Astrocyte (in vitro differentiated cells and primary cell): ENCODE results near the gene FAM47E. TPM values are rescaled to one million over a fixed set of nuclear protein-coding genes. Genes with fewer than 3 reads are reported as not detected.

Experiments
- DNase-seq: peaks from one replicate; pipeline ENCODE4 v3.0.0-alpha.2; 2010; ENCODE audit warnings: low read depth
- FAIRE-seq: peaks from 2 replicates; lab custom pipeline; 2011; peaks lifted over from hg19 to GRCh38; lab: Jason Lieb, UNC
- H2AFZ ChIP-seq: 2 replicates; pipeline ENCODE4 v1.6.0; 2012; ENCODE audit warnings: low read depth, low read length, inconsistent platforms
- H3K27ac ChIP-seq: 2 replicates; pipeline ENCODE4 v1.5.1; 2011; ENCODE audit warnings: low read depth, low read length, inconsistent platforms
- H3K27me3 ChIP-seq: 2 replicates; pipeline ENCODE4 v1.6.0; 2011; ENCODE audit warnings: low read length, inconsistent platforms; ENCODE audit not compliant: insufficient read depth
- H3K36me3 ChIP-seq: 2 replicates; pipeline ENCODE4 v1.5.1; 2011; ENCODE audit warnings: low read length, inconsistent platforms; ENCODE audit not compliant: insufficient read depth
- H3K4me1 ChIP-seq: 2 replicates; pipeline ENCODE4 v1.5.1; 2011; ENCODE audit warnings: low read length, inconsistent platforms; ENCODE audit not compliant: insufficient read depth
- H3K4me2 ChIP-seq: 2 replicates; pipeline ENCODE4 v1.6.0; 2012; ENCODE audit warnings: low read length, inconsistent platforms
- H3K4me3 ChIP-seq: 2 replicates; pipeline ENCODE4 v1.5.1; 2011; ENCODE audit warnings: low read depth, mild to moderate bottlenecking, low read length, inconsistent platforms; ENCODE audit not compliant: insufficient read depth
- H3K79me2 ChIP-seq: 2 replicates; pipeline ENCODE4 v1.6.0; 2012; ENCODE audit warnings: mild to moderate bottlenecking, low read length, inconsistent platforms; ENCODE audit not compliant: insufficient read depth
- H3K9ac ChIP-seq: 2 replicates; pipeline ENCODE4 v1.6.0; 2012; ENCODE audit warnings: mild to moderate bottlenecking, low read length, inconsistent platforms
- H3K9me3 ChIP-seq: 2 replicates; pipeline ENCODE4 v1.5.1; 2012; ENCODE audit warnings: low read depth, mild to moderate bottlenecking, low read length, inconsistent platforms; ENCODE audit not compliant: insufficient read depth
- H4K20me1 ChIP-seq: 2 replicates; pipeline ENCODE4 v1.6.0; 2012; ENCODE audit warnings: low read length, inconsistent platforms; ENCODE audit not compliant: insufficient read depth
- H3K27ac Mint-ChIP-seq: one replicate; pipeline ENCODE4 v1.8.0; 2021; ENCODE audit warnings: mild to moderate bottlenecking, mixed read lengths; ENCODE audit not compliant: unreplicated experiment
- H3K27me3 Mint-ChIP-seq: one replicate; pipeline ENCODE4 v1.8.0; 2021; ENCODE audit warnings: low read depth, mixed read lengths; ENCODE audit not compliant: unreplicated experiment
- H3K36me3 Mint-ChIP-seq: one replicate; pipeline ENCODE4 v1.8.0; 2021; ENCODE audit warnings: low read depth, mixed read lengths; ENCODE audit not compliant: unreplicated experiment
- H3K4me1 Mint-ChIP-seq: one replicate; pipeline ENCODE4 v1.8.0; 2021; ENCODE audit warnings: low read depth, mixed read lengths; ENCODE audit not compliant: unreplicated experiment
- H3K4me3 Mint-ChIP-seq: one replicate; pipeline ENCODE4 v1.8.0; 2021; ENCODE audit warnings: mild to moderate bottlenecking, moderate library complexity, mixed read lengths; ENCODE audit not compliant: unreplicated experiment
- H3K9me3 Mint-ChIP-seq: one replicate; pipeline ENCODE4 v1.8.0; 2021; ENCODE audit warnings: mild to moderate bottlenecking, mixed read lengths; ENCODE audit not compliant: unreplicated experiment
- EZH2 ChIP-seq: IDR thresholded peaks from 2 replicates; pipeline ENCODE4 v1.6.1; 2012; ENCODE audit warnings: mild to moderate bottlenecking, low read length, inconsistent platforms; ENCODE audit not compliant: insufficient read depth
- total RNA-seq: library from RNA; stranded (reverse); gene quantifications from 2 replicates; pipeline ENCODE4 v1.2.1, GENCODE V29; 2021
- TF ChIP-seq, protein P1 (sequence below): IDR thresholded peaks from 2 replicates; pipeline ENCODE4 v1.5.1; 2011; ENCODE audit warnings: low read depth, mild to moderate bottlenecking, inconsistent platforms, low read length, moderate library complexity; ENCODE audit not compliant: insufficient read depth

Gene FAM47E
- total RNA-seq, 1 donor from 2014 or later, result 0.54 TPM

GRCh38 chr4:76298227-76298626, 46.7 kb downstream of the FAM47E start:
- Histone ChIP-seq H4K20me1 (no peaks in the 10 kb centered on the region), H2AFZ (no peak overlapping the region), H3K36me3 (no peaks in the 10 kb centered on the region), H3K4me3 (no peak overlapping the region), H3K27me3 (no peaks in the 10 kb centered on the region), H3K4me2 (no peak overlapping the region), H3K4me1 (peaks cover 11% of the 10 kb centered on the region), H3K9ac (no peak overlapping the region), H3K79me2 (no peaks in the 10 kb centered on the region), H3K27ac (no peak overlapping the region), H3K9me3 (peaks cover 5% of the 10 kb centered on the region)
- H3K36me3 Mint-ChIP-seq, result no peaks in the 10 kb centered on the region
- peaks cover 20% of the 10 kb centered on the region for H3K4me1 Mint-ChIP-seq
- DNase-seq (no peak), FAIRE-seq (no peak)
- no peak overlapping the region for H3K27ac Mint-ChIP-seq
- H3K4me3 Mint-ChIP-seq, result no peak overlapping the region
- TF ChIP-seq, protein P1, sequence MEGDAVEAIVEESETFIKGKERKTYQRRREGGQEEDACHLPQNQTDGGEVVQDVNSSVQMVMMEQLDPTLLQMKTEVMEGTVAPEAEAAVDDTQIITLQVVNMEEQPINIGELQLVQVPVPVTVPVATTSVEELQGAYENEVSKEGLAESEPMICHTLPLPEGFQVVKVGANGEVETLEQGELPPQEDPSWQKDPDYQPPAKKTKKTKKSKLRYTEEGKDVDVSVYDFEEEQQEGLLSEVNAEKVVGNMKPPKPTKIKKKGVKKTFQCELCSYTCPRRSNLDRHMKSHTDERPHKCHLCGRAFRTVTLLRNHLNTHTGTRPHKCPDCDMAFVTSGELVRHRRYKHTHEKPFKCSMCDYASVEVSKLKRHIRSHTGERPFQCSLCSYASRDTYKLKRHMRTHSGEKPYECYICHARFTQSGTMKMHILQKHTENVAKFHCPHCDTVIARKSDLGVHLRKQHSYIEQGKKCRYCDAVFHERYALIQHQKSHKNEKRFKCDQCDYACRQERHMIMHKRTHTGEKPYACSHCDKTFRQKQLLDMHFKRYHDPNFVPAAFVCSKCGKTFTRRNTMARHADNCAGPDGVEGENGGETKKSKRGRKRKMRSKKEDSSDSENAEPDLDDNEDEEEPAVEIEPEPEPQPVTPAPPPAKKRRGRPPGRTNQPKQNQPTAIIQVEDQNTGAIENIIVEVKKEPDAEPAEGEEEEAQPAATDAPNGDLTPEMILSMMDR, result no peak
- no peak for TF ChIP-seq EZH2
- H3K27me3 Mint-ChIP-seq, result no peaks in the 10 kb centered on the region
- H3K9me3 Mint-ChIP-seq, result peaks cover 14% of the 10 kb centered on the region

DNA sequence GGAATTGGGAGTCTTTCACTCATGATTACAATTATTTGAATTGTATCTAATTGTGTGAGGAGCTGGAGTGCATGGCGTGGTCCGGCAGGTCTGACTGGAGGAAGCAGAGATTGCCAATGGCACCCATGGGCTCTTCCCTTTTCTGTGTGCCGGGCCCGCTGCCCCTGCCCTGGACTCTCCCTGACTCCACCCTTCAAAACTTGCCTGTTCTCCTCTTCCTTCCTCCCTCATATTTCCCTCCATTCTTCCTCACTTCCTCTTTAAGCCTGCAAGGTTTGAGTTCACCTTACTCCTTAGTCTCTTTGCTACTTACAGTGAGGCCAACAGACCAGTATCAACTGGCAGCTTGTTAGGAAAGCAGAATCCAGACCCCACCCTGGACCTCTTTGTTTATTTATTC, 48.5 kb downstream of the FAM47E start:
- Mint-ChIP-seq H3K9me3 (peaks cover 11% of the 10 kb centered on the region), H3K4me1 (peaks cover 20% of the 10 kb centered on the region), H3K27me3 (no peaks in the 10 kb centered on the region), H3K27ac (no peak overlapping the region), H3K36me3 (no peaks in the 10 kb centered on the region), H3K4me3 (no peak overlapping the region)
- Histone ChIP-seq H3K27me3 (no peaks in the 10 kb centered on the region), H3K27ac (no peak overlapping the region), H4K20me1 (no peaks in the 10 kb centered on the region), H3K4me1 (peaks cover 11% of the 10 kb centered on the region), H3K9me3 (peaks cover 5% of the 10 kb centered on the region), H2AFZ (no peak overlapping the region), H3K9ac (no peak overlapping the region), H3K36me3 (no peaks in the 10 kb centered on the region), H3K4me3 (no peak overlapping the region), H3K4me2 (no peak overlapping the region), H3K79me2 (no peaks in the 10 kb centered on the region)
- FAIRE-seq (no peak), DNase-seq (no peak)
- TF ChIP-seq, protein P1, result no peak
- no peak for TF ChIP-seq EZH2

GRCh38 chr4:76301068-76301774, 49.7 kb downstream of the FAM47E start:
- no peak overlapping the region for H2AFZ ChIP-seq

More at GRCh38 chr4:76301068-76301774, 49.7 kb downstream of the FAM47E start:
- Histone ChIP-seq H3K36me3 (no peaks in the 10 kb centered on the region), H3K4me1 (peaks cover 11% of the 10 kb centered on the region), H3K4me3 (no peak overlapping the region), H3K4me2 (peak overlapping the region; percentile 27), H3K27ac (peak overlapping the region; percentile 3), H3K27me3 (no peaks in the 10 kb centered on the region), H3K9me3 (peaks cover 5% of the 10 kb centered on the region), H3K79me2 (no peaks in the 10 kb centered on the region), H4K20me1 (no peaks in the 10 kb centered on the region), H3K9ac (no peak overlapping the region)
- H3K9me3 Mint-ChIP-seq, result peaks cover 7% of the 10 kb centered on the region
- peak; percentile 90 for DNase-seq
- H3K36me3 Mint-ChIP-seq, result no peaks in the 10 kb centered on the region
- peaks cover 22% of the 10 kb centered on the region for H3K4me1 Mint-ChIP-seq
- H3K27ac Mint-ChIP-seq, result peak overlapping the region; percentile 65
- no peaks in the 10 kb centered on the region for H3K27me3 Mint-ChIP-seq
- H3K4me3 Mint-ChIP-seq, result peak overlapping the region; percentile 21
- TF ChIP-seq, protein P1, result no peak
- TF ChIP-seq EZH2, result no peak
- peak; percentile 85 for FAIRE-seq
